Muscle of back (tissue), 11 donors: ENCODE measurements around the gene TNFSF12. TPM values are rescaled to one million over a fixed set of nuclear protein-coding genes. Genes with fewer than 3 reads are reported as not detected.
A peak's percentile ranks its signal among the peaks of the same experiment; 100 is the strongest.
"Not testable (repeated sequence)": the region's sequence is repeated elsewhere in the genome, so short reads cannot be mapped to it uniquely, and the experiment has no call there.

Experiments used
- DNase-seq, 3 donors: peaks; one replicate each; pipeline versions ENCODE4 v3.0.0 to v3.0.0-alpha.2; 2013
- polyA plus RNA-seq, 10 donors: library from polyadenylated mRNA; unstranded; fragments of 120-200 nt; gene quantifications; one replicate each; pipeline ENCODE4 v1.2.1, GENCODE V29; 2013; ENCODE audit not compliant: insufficient read length in 10 of 10

The TNFSF12 gene
- polyA plus RNA-seq, 10 donors: 22.2 to 38.2 (median 29.8) TPM

- peak; percentile 98 to 100 (median 99) for DNase-seq
These were observed 34.6 kb downstream of the TNFSF12 start, which contains the start of gene MPDU1 for GRCh38 chr17:7583253-7584109. MPDU1 (plus strand) TSS chr17:7583852; CDS start chr17:7583863, 11 bp downstream.

- DNase-seq: no peak
These were observed 38.0 kb downstream of the TNFSF12 start for GRCh38 chr17:7586673-7587419.

- peak in 2 of 3 donors; percentile 75 to 82 for DNase-seq
These were observed 38.7 kb downstream of the TNFSF12 start for GRCh38 chr17:7587420-7588151.

GRCh38 chr17:7588553-7589203 lies 39.8 kb downstream of the TNFSF12 start:
- no peak for DNase-seq

- DNase-seq: peak; percentile 80 to 95 (median 93)
These were observed 40.5 kb downstream of the TNFSF12 start for GRCh38 chr17:7589204-7589868.

- DNase-seq: peak in 1 of 3 donors; percentile 70
These were observed 41.2 kb downstream of the TNFSF12 start, which contains the start of gene SOX15 for GRCh38 chr17:7589891-7590691. SOX15 (minus strand) TSS chr17:7590094; CDS start chr17:7589676, 418 bp downstream.

- no peak for DNase-seq
These were observed 41.9 kb downstream of the TNFSF12 start for GRCh38 chr17:7590743-7591142.

- DNase-seq: no peak
These were observed 42.7 kb downstream of the TNFSF12 start for GRCh38 chr17:7591596-7591995.

- no peak for DNase-seq
These were observed 43.7 kb downstream of the TNFSF12 start for GRCh38 chr17:7592422-7593021.

- no peak for DNase-seq
These were observed 44.4 kb downstream of the TNFSF12 start for GRCh38 chr17:7593296-7593695.

GRCh38 chr17:7597561-7597960 lies 48.7 kb downstream of the TNFSF12 start:
- not testable (repeated sequence) for DNase-seq

GRCh38 chr17:7606280-7606679 lies 57.4 kb downstream of the TNFSF12 start:
- DNase-seq: no peak

Other genes starting within 250 kb of the TNFSF12 start
- 100 to 1,000 TPM; 225 to 344 (median 294) TPM for gene EIF5A, start 241.4 kb upstream of the TNFSF12 start, polyA plus RNA-seq
- 10 to 100 TPM; 49.3 to 70.2 (median 58.7) TPM for gene GPS2, start 233.7 kb upstream of the TNFSF12 start, polyA plus RNA-seq
- gene NEURL4, start 219.7 kb upstream of the TNFSF12 start, polyA plus RNA-seq: 10 to 100 TPM; 13.6 to 20.6 (median 18.6) TPM
- 10 to 100 TPM in 2 of 10 donors, 1 to 10 TPM in 8; 5.3 to 19.6 (median 8.5) TPM for gene ACAP1, start 212.5 kb upstream of the TNFSF12 start, polyA plus RNA-seq
- 10 to 100 TPM in 1 of 10 donors, 1 to 10 TPM in 9; 5.8 to 10.3 (median 7.5) TPM for gene KCTD11, start 196.9 kb upstream of the TNFSF12 start, polyA plus RNA-seq
- not detected for gene TMEM95, start 193.9 kb upstream of the TNFSF12 start, polyA plus RNA-seq
- 1 to 10 TPM in 2 of 10 donors, under 1 TPM in 7, not detected in 1; 0.22 to 1.4 (median 0.69) TPM for gene TNK1, start 168.0 kb upstream of the TNFSF12 start, polyA plus RNA-seq
- gene PLSCR3, start 154.5 kb upstream of the TNFSF12 start, polyA plus RNA-seq: 10 to 100 TPM; 20.4 to 35.0 (median 27.2) TPM
- 10 to 100 TPM; 49.0 to 60.9 (median 54.0) TPM for gene TMEM256, start 145.0 kb upstream of the TNFSF12 start, polyA plus RNA-seq
- gene NLGN2, start 141.2 kb upstream of the TNFSF12 start, polyA plus RNA-seq: 10 to 100 TPM; 19.9 to 33.1 (median 25.5) TPM
- not detected for gene SPEM1, start 128.7 kb upstream of the TNFSF12 start, polyA plus RNA-seq
- gene SPEM2, start 123.4 kb upstream of the TNFSF12 start, polyA plus RNA-seq: not detected
- under 1 TPM in 1 of 10 donors, not detected in 9; 0.04 TPM for gene SPEM3, start 120.2 kb upstream of the TNFSF12 start, polyA plus RNA-seq
- gene TMEM102, start 113.6 kb upstream of the TNFSF12 start, polyA plus RNA-seq: 1 to 10 TPM in 4 of 10 donors, under 1 TPM in 6; 0.52 to 1.4 (median 0.92) TPM
- 1 to 10 TPM; 1.3 to 5.1 (median 3.1) TPM for gene FGF11, start 109.5 kb upstream of the TNFSF12 start, polyA plus RNA-seq
- 10 to 100 TPM; 51.8 to 85.8 (median 71.8) TPM for gene CHRNB1, start 104.0 kb upstream of the TNFSF12 start, polyA plus RNA-seq
- 10 to 100 TPM; 22.1 to 27.1 (median 24.9) TPM for gene ZBTB4, start 69.4 kb upstream of the TNFSF12 start, polyA plus RNA-seq
- under 1 TPM in 8 of 10 donors, not detected in 2; 0.16 to 0.59 (median 0.20) TPM for gene SLC35G6, start 67.6 kb upstream of the TNFSF12 start, polyA plus RNA-seq
- gene POLR2A, start 64.7 kb upstream of the TNFSF12 start, polyA plus RNA-seq: 10 to 100 TPM; 50.2 to 72.7 (median 58.4) TPM
- 1 to 10 TPM; 2.4 to 6.3 (median 4.0) TPM for gene TNFSF13, start 9.7 kb downstream of the TNFSF12 start, polyA plus RNA-seq
- gene SENP3, start 12.9 kb downstream of the TNFSF12 start, polyA plus RNA-seq: 10 to 100 TPM; 34.8 to 44.0 (median 39.9) TPM
- 10 to 100 TPM; 23.6 to 41.0 (median 27.5) TPM for gene CD68, start 30.6 kb downstream of the TNFSF12 start, polyA plus RNA-seq
- gene MPDU1, start 34.8 kb downstream of the TNFSF12 start, polyA plus RNA-seq: 10 to 100 TPM; 41.0 to 62.0 (median 48.0) TPM
- 1 to 10 TPM; 1.1 to 4.3 (median 2.0) TPM for gene SOX15, start 41.0 kb downstream of the TNFSF12 start, polyA plus RNA-seq
- 10 to 100 TPM; 32.0 to 41.2 (median 39.2) TPM for gene FXR2, start 65.8 kb downstream of the TNFSF12 start, polyA plus RNA-seq
- 10 to 100 TPM; 62.1 to 80.1 (median 77.9) TPM for gene SAT2, start 78.8 kb downstream of the TNFSF12 start, polyA plus RNA-seq
- 1 to 10 TPM in 4 of 10 donors, under 1 TPM in 6; 0.21 to 1.5 (median 0.91) TPM for gene SHBG, start 81.1 kb downstream of the TNFSF12 start, polyA plus RNA-seq
- 10 to 100 TPM; 12.9 to 38.1 (median 27.0) TPM for gene ATP1B2, start 101.9 kb downstream of the TNFSF12 start, polyA plus RNA-seq
- 10 to 100 TPM; 32.7 to 50.7 (median 37.4) TPM for gene TP53, start 138.4 kb downstream of the TNFSF12 start, polyA plus RNA-seq
- 1 to 10 TPM; 6.2 to 9.5 (median 7.6) TPM for gene WRAP53, start 139.4 kb downstream of the TNFSF12 start, polyA plus RNA-seq
- gene EFNB3, start 156.1 kb downstream of the TNFSF12 start, polyA plus RNA-seq: 10 to 100 TPM in 1 of 10 donors, 1 to 10 TPM in 9; 3.9 to 10.8 (median 5.1) TPM
- 1 to 10 TPM; 2.1 to 7.3 (median 4.6) TPM for gene DNAH2, start 168.7 kb downstream of the TNFSF12 start, polyA plus RNA-seq